Measurements from ENCODE around the gene CENPB.

The CENPB gene

GRCh38 chr20:3804781-3805180, 18.2 kb upstream of the CENPB start:
- H3K9me3 ChIP-seq (ENCODE audit: control insufficient read depth, insufficient read depth, low read length) = no peaks in the 10 kb centered on the region
- no peak overlapping the region for H3K4me2 ChIP-seq (ENCODE audit: low read length)
- H4K20me1 ChIP-seq (ENCODE audit: control insufficient read depth, insufficient read depth, low read depth, low read length) = no peaks in the 10 kb centered on the region
- no peaks in the 10 kb centered on the region for H3F3A ChIP-seq (ENCODE audit: control insufficient read depth, insufficient read depth)
- H3K27me3 ChIP-seq (ENCODE audit: control insufficient read depth, low read length) = no peaks in the 10 kb centered on the region
- peaks cover 61% of the 10 kb centered on the region for H3K36me3 ChIP-seq (ENCODE audit: control insufficient read depth, low read length)
- peaks cover 16% of the 10 kb centered on the region for H3K4me1 ChIP-seq (ENCODE audit: control insufficient read depth, low read length)
- H3K79me2 ChIP-seq (ENCODE audit: control insufficient read depth, low read length) = no peaks in the 10 kb centered on the region; the same call in 1 of the 2 replicates
- no peaks in the 10 kb centered on the region for H3K9me2 ChIP-seq (replicated peaks; ENCODE audit: control insufficient read depth, low read length)
- no peak for TF ChIP-seq CTCF (IDR thresholded peaks at IDR 0.05; ENCODE audit: low read depth, low read length, poor library complexity, severe bottlenecking)
- no peak for TF ChIP-seq EZH2phosphoT487 (IDR thresholded peaks at IDR 0.05; ENCODE audit: borderline replicate concordance, low read length)
- H3K4me3 ChIP-seq (ENCODE audit: low read length) = no peak overlapping the region
- H3K27ac ChIP-seq (ENCODE audit: low read depth, low read length) = no peak overlapping the region

- no peaks in the 10 kb centered on the region for H3F3A ChIP-seq (ENCODE audit: control insufficient read depth, insufficient read depth)
- H3K4me1 ChIP-seq (ENCODE audit: control insufficient read depth, low read length) = peaks cover 21% of the 10 kb centered on the region
- H3K27me3 ChIP-seq (ENCODE audit: control insufficient read depth, low read length) = no peaks in the 10 kb centered on the region
- H3K4me3 ChIP-seq (ENCODE audit: low read length) = no peak overlapping the region
- peaks cover 61% of the 10 kb centered on the region for H3K36me3 ChIP-seq (ENCODE audit: control insufficient read depth, low read length)
- H3K79me2 ChIP-seq (ENCODE audit: control insufficient read depth, low read length) = no peaks in the 10 kb centered on the region; the same call in 1 of the 2 replicates
- no peaks in the 10 kb centered on the region for H4K20me1 ChIP-seq (ENCODE audit: control insufficient read depth, insufficient read depth, low read depth, low read length)
- H3K4me2 ChIP-seq (ENCODE audit: low read length) = no peak overlapping the region
- TF ChIP-seq EZH2phosphoT487 (IDR thresholded peaks at IDR 0.05; ENCODE audit: borderline replicate concordance, low read length) (no peak), CTCF (IDR thresholded peaks at IDR 0.05; ENCODE audit: low read depth, low read length, poor library complexity, severe bottlenecking) (no peak)
- H3K27ac ChIP-seq (ENCODE audit: low read depth, low read length) = no peak overlapping the region
- H3K9me3 ChIP-seq (ENCODE audit: control insufficient read depth, insufficient read depth, low read length) = no peaks in the 10 kb centered on the region
- H3K9me2 ChIP-seq (replicated peaks; ENCODE audit: control insufficient read depth, low read length) = no peaks in the 10 kb centered on the region
These were observed 17.8 kb upstream of the CENPB start for GRCh38 chr20:3804254-3804751.

- H3F3A ChIP-seq (ENCODE audit: control insufficient read depth, insufficient read depth) = peaks cover 3% of the 10 kb centered on the region; the same call in 1 of the 2 replicates
These were observed 17.3 kb upstream of the CENPB start for GRCh38 chr20:3803854-3804253.

More at GRCh38 chr20:3803854-3804253, 17.3 kb upstream of the CENPB start:
- peaks cover 2% of the 10 kb centered on the region for H3K79me2 ChIP-seq (ENCODE audit: control insufficient read depth, low read length)
- no peaks in the 10 kb centered on the region for H3K9me3 ChIP-seq (ENCODE audit: control insufficient read depth, insufficient read depth, low read length)
- H3K27me3 ChIP-seq (ENCODE audit: control insufficient read depth, low read length) = no peaks in the 10 kb centered on the region
- no peaks in the 10 kb centered on the region for H4K20me1 ChIP-seq (ENCODE audit: control insufficient read depth, insufficient read depth, low read depth, low read length)
- H3K36me3 ChIP-seq (ENCODE audit: control insufficient read depth, low read length) = peaks cover 64% of the 10 kb centered on the region
- TF ChIP-seq CTCF (IDR thresholded peaks at IDR 0.05; ENCODE audit: low read depth, low read length, poor library complexity, severe bottlenecking) (no peak), EZH2phosphoT487 (IDR thresholded peaks at IDR 0.05; ENCODE audit: borderline replicate concordance, low read length) (no peak)
- H3K4me3 ChIP-seq (ENCODE audit: low read length) = no peak overlapping the region
- H3K9me2 ChIP-seq (replicated peaks; ENCODE audit: control insufficient read depth, low read length) = no peaks in the 10 kb centered on the region
- no peak overlapping the region for H3K4me2 ChIP-seq (ENCODE audit: low read length)
- no peak overlapping the region for H3K27ac ChIP-seq (ENCODE audit: low read depth, low read length)
- peaks cover 25% of the 10 kb centered on the region for H3K4me1 ChIP-seq (ENCODE audit: control insufficient read depth, low read length)

All from DOHH2 (cell line).